ENCODE measurements around the gene BBS9. TPM values are rescaled to one million over a fixed set of nuclear protein-coding genes. Genes with fewer than 3 reads are reported as not detected.

BBS9 gene
- total RNA-seq, 1 experiment from 2014 or later = 26.4 TPM

DNA sequence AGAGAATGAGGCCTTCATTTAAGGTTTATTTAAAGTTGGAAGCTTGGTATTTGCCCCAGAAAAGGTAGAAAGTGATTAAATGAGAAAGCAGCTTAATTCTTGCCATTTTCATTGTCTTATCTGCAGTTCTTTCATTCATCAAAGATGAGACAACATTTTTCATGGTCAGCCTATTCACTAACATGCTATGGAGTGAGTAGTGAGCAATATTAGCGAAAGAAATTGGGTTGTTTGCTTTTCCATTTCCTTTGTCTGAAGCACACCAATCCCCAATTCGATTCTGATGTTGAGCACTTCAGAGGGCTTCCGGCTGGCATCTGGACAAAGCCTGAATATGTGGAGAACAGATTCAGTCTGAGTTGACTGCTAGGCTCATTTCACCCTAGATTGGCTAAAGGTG is 317.2 kb downstream of the BBS9 start:
- H3K27ac Mint-ChIP-seq = no peak overlapping the region
- no peak overlapping the region for H3K18ac ChIP-seq (ENCODE audit: insufficient read length, low read depth, low read length)
- H4K8ac ChIP-seq (replicated peaks; ENCODE audit: insufficient read length, low read depth, low read length) = no peak overlapping the region
- H2BK15ac ChIP-seq (ENCODE audit: low read depth, low read length) = no peak overlapping the region
- no peak overlapping the region for H3K23ac ChIP-seq (ENCODE audit: insufficient read length, low read depth, low read length)
- H3K4ac ChIP-seq (ENCODE audit: low read depth, low read length) = no peak overlapping the region
- H2AFZ ChIP-seq (ENCODE audit: low read length) = no peak overlapping the region
- no peak overlapping the region for H3K4me3 Mint-ChIP-seq
- H3K9me3 Mint-ChIP-seq = no peaks in the 10 kb centered on the region; a peak in 1 of 5 replicates
- no peak overlapping the region for H3K4me2 ChIP-seq (ENCODE audit: insufficient read depth, insufficient read length, low read length)
- H3K4me1 Mint-ChIP-seq = peaks cover 5% of the 10 kb centered on the region in 2 experiments; a peak in 3 of 4 replicates
- no peak overlapping the region for H4K5ac ChIP-seq (ENCODE audit: insufficient read length, low read depth, low read length)
- H2AK5ac ChIP-seq (ENCODE audit: insufficient read length, low read length) = no peak overlapping the region
- no peaks in the 10 kb centered on the region for H3K4me1 ChIP-seq (ENCODE audit: insufficient read depth, low read length)
- no peak overlapping the region for H3K56ac ChIP-seq (ENCODE audit: insufficient read length, low read depth, low read length)
- no peaks in the 10 kb centered on the region; the same call in 1 of the 2 replicates for H3K79me2 ChIP-seq (ENCODE audit: insufficient read depth, low read length)
- H3K9ac ChIP-seq (ENCODE audit: extremely low read depth, insufficient read length, low read length) = no peak overlapping the region
- no peaks in the 10 kb centered on the region for H3K79me1 ChIP-seq (ENCODE audit: insufficient read depth, low read depth, low read length, poor library complexity, severe bottlenecking)
- H3K27me3 ChIP-seq (ENCODE audit: insufficient read depth, low read length) = no peaks in the 10 kb centered on the region
- no peaks in the 10 kb centered on the region for H3K23me2 ChIP-seq (ENCODE audit: insufficient read length, low read depth, low read length, poor library complexity, severe bottlenecking)
- DNase-seq = no peak
- no peak overlapping the region for H2BK20ac ChIP-seq (ENCODE audit: low read depth, low read length, poor library complexity, severe bottlenecking)
- WGBS (ENCODE audit: extremely low coverage, insufficient read length, low lambda C conversion rate) = no CpG with 5 or more reads among the region's 3 CpGs
- H3K36me3 Mint-ChIP-seq (ENCODE audit: insufficient read depth in 1 of 3, low read depth in 3 of 3) = 0 out of 7 replicates have a peak, but pooled peaks cover 0 to 3% (median 0%) of the 10 kb centered on the region in 3 experiments
- no peak overlapping the region for H2BK5ac ChIP-seq (ENCODE audit: insufficient read length, low read length)
- H3K27me3 Mint-ChIP-seq (ENCODE audit: low read depth) = no peaks in the 10 kb centered on the region
- no peak overlapping the region for H2BK12ac ChIP-seq (ENCODE audit: insufficient read length, low read depth, low read length)
- no peaks in the 10 kb centered on the region for H3K9me3 ChIP-seq (ENCODE audit: control insufficient read depth, low read depth, low read length)
- H3K14ac ChIP-seq (ENCODE audit: insufficient read depth, low read length) = no peak overlapping the region
- no peak overlapping the region for H3T11ph ChIP-seq (ENCODE audit: low read length)
- no peak overlapping the region for H3K27ac ChIP-seq (ENCODE audit: insufficient read length, low read depth, low read length)
- H2BK120ac ChIP-seq (ENCODE audit: low read depth, low read length, poor library complexity, severe bottlenecking) = no peak overlapping the region
- TF ChIP-seq, protein P1, sequence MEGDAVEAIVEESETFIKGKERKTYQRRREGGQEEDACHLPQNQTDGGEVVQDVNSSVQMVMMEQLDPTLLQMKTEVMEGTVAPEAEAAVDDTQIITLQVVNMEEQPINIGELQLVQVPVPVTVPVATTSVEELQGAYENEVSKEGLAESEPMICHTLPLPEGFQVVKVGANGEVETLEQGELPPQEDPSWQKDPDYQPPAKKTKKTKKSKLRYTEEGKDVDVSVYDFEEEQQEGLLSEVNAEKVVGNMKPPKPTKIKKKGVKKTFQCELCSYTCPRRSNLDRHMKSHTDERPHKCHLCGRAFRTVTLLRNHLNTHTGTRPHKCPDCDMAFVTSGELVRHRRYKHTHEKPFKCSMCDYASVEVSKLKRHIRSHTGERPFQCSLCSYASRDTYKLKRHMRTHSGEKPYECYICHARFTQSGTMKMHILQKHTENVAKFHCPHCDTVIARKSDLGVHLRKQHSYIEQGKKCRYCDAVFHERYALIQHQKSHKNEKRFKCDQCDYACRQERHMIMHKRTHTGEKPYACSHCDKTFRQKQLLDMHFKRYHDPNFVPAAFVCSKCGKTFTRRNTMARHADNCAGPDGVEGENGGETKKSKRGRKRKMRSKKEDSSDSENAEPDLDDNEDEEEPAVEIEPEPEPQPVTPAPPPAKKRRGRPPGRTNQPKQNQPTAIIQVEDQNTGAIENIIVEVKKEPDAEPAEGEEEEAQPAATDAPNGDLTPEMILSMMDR (conservative IDR thresholded peaks at IDR 0.05) = no peak
- H4K20me1 ChIP-seq (ENCODE audit: control insufficient read depth, insufficient read depth, insufficient read length) = no peaks in the 10 kb centered on the region
- no peak overlapping the region for H4K91ac ChIP-seq (ENCODE audit: insufficient read length, low read depth, low read length)
